HEK293 (cell line): Measurements from ENCODE around the gene SIGLEC6.

ENCODE experiments used
- CTCF ChIP-seq: fragments of 450-650 bp; formaldehyde crosslinking; IDR thresholded peaks from 2 replicates; pipeline ENCODE4 v1.5.1; 2016; ENCODE audit warnings: missing biosample characterization, missing genetic modification characterization
- GLIS2 ChIP-seq: fragments of 450-650 bp; formaldehyde crosslinking; IDR thresholded peaks from 2 replicates; pipeline ENCODE4 v1.5.1; 2016; ENCODE audit warnings: missing biosample characterization, missing genetic modification characterization
- ZBTB26 ChIP-seq: fragments of 450-650 bp; formaldehyde crosslinking; optimal IDR thresholded peaks from 2 replicates; pipeline ENCODE3; 2016; ENCODE audit warnings: missing biosample characterization, mild to moderate bottlenecking, missing genetic modification characterization
- ZNF501 ChIP-seq: fragments of 450-650 bp; formaldehyde crosslinking; IDR thresholded peaks from 2 replicates; pipeline ENCODE4 v1.5.1; 2016; ENCODE audit warnings: missing biosample characterization, missing genetic modification characterization
- ZNF76 ChIP-seq: fragments of 450-650 bp; formaldehyde crosslinking; IDR thresholded peaks from 2 replicates; pipeline ENCODE4; 2016; ENCODE audit warnings: low read depth, missing biosample characterization, missing genetic modification characterization, borderline replicate concordance

GRCh38 chr19:51497666-51498065 lies 33.8 kb downstream of the SIGLEC6 start:
- no peak for TF ChIP-seq GLIS2 (tag by site-specific recombination)
- no peak for TF ChIP-seq ZBTB26 (tag by site-specific recombination)
- TF ChIP-seq CTCF: no peak
- TF ChIP-seq ZNF76: no peak
- TF ChIP-seq ZNF501: no peak
